ENCODE measurements around the gene POTEB.
"Not testable (repeated sequence)": the region's sequence is repeated elsewhere in the genome, so short reads cannot be mapped to it uniquely, and the experiment has no call there.

The POTEB gene

GRCh38 chr15:21877635-21878034 is at the start of gene POTEB:
POTEB (minus strand) TSS chr15:21877735; CDS start chr15:21877246, 489 bp downstream.
- not testable (repeated sequence) for DNase-seq

- not testable (repeated sequence) for DNase-seq
Measured at GRCh38 chr15:21890955-21891354, 13.4 kb upstream of the POTEB start.

- DNase-seq, result not testable (repeated sequence)
Measured at GRCh38 chr15:21889542-21889941, 12.0 kb upstream of the POTEB start.

GRCh38 chr15:21838831-21839230 is 38.7 kb downstream of the POTEB start:
- DNase-seq, result not testable (repeated sequence)

Measured in CD4-positive, alpha-beta T cell treated with Interleukin-10 for 1 hour (primary cell).